GM13976 (cell line): ENCODE measurements around the gene TRIP10.
A peak's percentile ranks its signal among the peaks of the same experiment; 100 is the strongest.

Source experiments
- DNase-seq: peaks from one replicate; pipeline ENCODE4 v3.0.0; 2012; ENCODE audit warnings: low spot score
- CTCF ChIP-seq: IDR thresholded peaks from 2 replicates; pipeline ENCODE4 v1.5.1; 2012; ENCODE audit warnings: borderline replicate concordance, mild to moderate bottlenecking; ENCODE audit not compliant: insufficient read depth; ENCODE audit errors: extremely low read depth, missing control alignments, control extremely low read depth
- in situ Hi-C: fragments of 300-500 bp; cut with MboI; formaldehyde crosslinking; loops from one replicate; pipeline ENCODE4 v1.12.0; 2022; ENCODE audit warnings: low sequenced_read_pairs, mixed read lengths, inconsistent platforms; ENCODE audit not compliant: unreplicated experiment

The TRIP10 gene

DNA sequence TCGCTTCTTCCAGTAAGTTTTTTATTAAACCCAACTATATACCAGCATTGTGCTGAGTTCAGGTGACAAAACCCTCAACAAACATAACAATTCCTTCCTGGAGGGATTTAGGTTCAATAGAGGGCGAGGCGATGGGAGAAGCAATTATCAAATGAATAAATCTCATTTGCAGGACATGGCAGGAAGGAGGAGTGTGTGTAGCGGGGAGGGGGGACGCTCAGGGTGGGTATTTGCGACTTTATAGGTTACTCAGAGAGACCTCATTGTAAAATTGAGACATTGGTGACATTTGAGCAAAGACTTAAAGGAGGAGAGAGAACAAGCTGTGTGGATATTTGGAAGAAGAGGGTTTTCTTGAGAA, 22.9 kb upstream of the TRIP10 start:
- DNase-seq: no peak
- TF ChIP-seq CTCF: no peak
- in situ Hi-C loops: no loop called here

DNA sequence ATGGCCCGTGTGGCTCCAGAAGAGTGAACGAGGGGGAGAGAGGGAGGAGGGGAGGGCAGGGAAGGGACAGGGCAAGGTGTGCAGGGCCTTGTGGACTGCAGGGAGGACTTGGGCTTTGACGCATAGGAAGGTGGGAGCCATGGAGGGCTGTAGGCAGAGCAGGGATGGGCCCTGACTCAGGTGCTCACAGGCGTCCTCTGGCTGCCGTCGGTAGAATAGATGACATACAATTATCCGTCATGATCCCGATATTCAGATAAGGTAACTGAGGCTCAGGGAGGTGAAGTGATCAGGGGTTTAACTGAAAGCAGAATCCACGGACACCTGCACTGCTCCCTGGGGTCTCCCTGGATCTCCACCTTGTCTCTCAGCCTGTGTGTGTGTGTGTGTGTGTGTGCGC, 22.4 kb upstream of the TRIP10 start:
- TF ChIP-seq CTCF: no peak
- in situ Hi-C loops: no loop called here
- no peak for DNase-seq

GRCh38 chr19:6717441-6717971, 22.0 kb upstream of the TRIP10 start:
- in situ Hi-C loops: no loop called here
- DNase-seq: no peak
- no peak for TF ChIP-seq CTCF

DNA sequence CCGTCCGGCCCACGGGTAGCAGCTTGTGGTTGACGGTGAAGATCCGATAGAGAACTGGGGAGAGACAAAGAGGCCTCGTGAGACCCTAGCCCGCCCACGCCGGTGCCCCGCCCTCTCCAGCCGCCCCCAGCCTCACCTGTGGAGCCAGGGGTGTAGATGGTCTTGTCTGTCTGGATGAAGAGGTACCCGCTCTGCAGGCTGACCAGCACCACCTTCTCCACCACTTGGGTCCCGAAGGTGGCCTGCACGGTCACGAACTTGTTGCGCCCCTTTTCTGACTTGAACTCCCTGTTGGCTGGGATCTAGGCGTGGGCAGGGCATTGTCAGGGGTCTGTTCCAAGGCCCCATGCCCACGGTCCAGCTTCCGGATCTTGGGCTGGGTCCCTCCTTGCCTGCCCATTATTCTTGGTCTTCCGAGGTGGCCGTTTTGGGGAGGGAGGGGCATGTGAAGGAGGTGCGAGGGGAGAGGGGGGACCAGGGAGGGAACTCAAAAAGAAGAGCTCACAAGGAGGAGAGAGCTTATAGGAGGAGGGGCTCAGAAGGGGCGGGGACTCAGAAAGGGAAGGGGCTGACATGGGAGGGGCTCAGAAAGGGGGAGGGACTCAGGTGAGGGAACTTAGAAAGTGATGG, 21.3 kb upstream of the TRIP10 start:
- in situ Hi-C loops: no loop called here
- no peak for DNase-seq
- TF ChIP-seq CTCF: no peak

DNA sequence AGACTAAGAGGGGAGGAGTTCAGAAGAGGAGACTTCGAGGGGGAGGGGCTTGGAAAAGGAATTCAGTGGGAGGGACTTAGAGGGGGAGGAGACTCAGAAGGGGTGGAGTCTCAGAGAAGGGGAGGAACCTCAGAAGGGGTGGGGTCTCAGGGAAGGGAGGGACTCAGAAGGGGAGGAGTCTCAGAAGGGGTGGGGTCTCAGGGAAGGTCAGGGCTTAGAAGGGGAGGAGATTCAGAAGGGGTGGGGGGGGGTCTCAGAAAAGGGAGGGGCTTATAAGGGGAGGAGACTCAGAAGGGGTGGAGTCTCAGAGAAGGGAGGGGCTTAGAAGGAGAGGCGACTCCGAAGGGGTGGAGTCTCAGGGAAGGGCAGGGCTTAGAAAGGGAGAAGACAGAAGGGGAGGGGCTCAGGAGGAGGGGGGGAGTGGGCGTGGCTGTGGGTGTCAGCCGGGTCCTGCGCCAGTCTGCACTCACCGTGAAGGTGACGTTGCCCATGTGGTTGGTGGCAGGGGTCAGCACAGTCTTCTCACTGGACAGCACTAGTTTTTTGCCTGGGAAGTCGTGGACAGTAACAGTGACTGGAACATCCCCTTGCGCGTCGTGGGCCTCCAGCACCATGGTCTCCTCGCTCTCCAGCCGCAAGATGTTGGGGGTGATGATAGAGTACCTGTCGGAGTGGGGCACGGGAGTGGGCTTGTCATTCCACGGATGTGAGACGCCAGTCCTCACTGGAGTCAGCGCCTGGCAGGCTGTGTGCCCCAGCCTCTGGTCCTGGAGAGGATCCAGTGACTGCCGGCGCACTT, 20.5 kb upstream of the TRIP10 start:
- no peak for TF ChIP-seq CTCF
- in situ Hi-C loops: no loop called here
- peak; percentile 71 for DNase-seq

- in situ Hi-C loops: no loop called here
- TF ChIP-seq CTCF: no peak
- DNase-seq: no peak
Measured at GRCh38 chr19:6719540-6719861, 20.0 kb upstream of the TRIP10 start.
